Measurements from ENCODE around the gene AEN. TPM values are rescaled to one million over a fixed set of nuclear protein-coding genes. Genes with fewer than 3 reads are reported as not detected.

Gene AEN
- total and polyA plus RNA-seq, 2 of the 8 experiments (the other 6 are each of a cell fraction or from before 2014, with no cell fraction given): 112 to 122 TPM

DNA sequence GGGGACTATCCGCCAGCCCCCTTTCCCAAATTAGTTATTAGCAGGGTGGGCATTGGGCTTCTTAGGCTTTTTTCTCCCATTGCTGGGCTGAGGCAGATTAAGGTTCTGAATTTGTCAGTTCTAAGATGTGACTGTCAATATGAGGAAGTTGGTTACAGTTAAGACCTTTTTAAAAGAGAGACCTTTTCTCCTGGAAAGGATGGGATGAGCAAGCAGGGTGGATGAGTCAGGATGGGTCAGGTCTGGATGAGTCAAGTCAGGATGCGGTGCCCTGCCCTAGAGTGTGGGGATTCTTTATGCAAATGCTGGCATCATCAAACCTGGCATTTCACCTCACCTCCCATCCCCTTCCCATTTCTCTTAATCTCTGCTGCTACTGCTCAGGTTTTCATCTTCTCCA, 1.9 kb downstream of the AEN start:
- no peak overlapping the region for H3K23ac ChIP-seq (ENCODE audit: insufficient read length)
- no peak overlapping the region for H4K5ac ChIP-seq (ENCODE audit: insufficient read length, low read depth, low read length)
- H2BK15ac ChIP-seq (ENCODE audit: low read length): no peak overlapping the region
- H4K8ac ChIP-seq (ENCODE audit: extremely low read depth, insufficient read depth, low read length): no peak overlapping the region
- H3K4me2 ChIP-seq (ENCODE audit: insufficient read depth in 1 of 2, low read depth in 2 of 2, low read length in 2 of 2): peak overlapping the region; percentile 85 to 93
- peaks cover 49% of the 10 kb centered on the region in 2 experiments for H4K20me1 ChIP-seq (replicated peaks in 1 of 2; ENCODE audit: control insufficient read depth in 1 of 2, insufficient read depth in 2 of 2, low read length in 2 of 2)
- WGBS, 2 experiments (ENCODE audit: extremely low coverage in 1 of 2, insufficient coverage in 1 of 2, insufficient read length in 1 of 2, insufficient replicate concordance in 2 of 2, low coverage in 1 of 2, low lambda C conversion rate in 2 of 2, missing lambda C conversion rate in 1 of 2): 70% methylated on average over 2 of the region's 2 CpGs; no CpG with 5 or more reads in 1 of the 2 experiments
- H3K79me2 ChIP-seq (ENCODE audit: control insufficient read depth in 1 of 2, insufficient read depth in 2 of 2, low read length in 2 of 2): peaks cover 60 to 69% of the 10 kb centered on the region in 2 experiments
- CTCF ChIA-PET (ENCODE audit: partially characterized antibody): interaction anchor here (2.0 to 2.1 kb wide), 3 partner anchors 10 to 41 kb away, joined by 7 to 11 read pairs (median 9); no protein-coding TSS in a partner anchor
- DNase-seq (ENCODE audit: low read depth in 1 of 2, low spot score in 2 of 2) (no peak), FAIRE-seq (no peak)
- no peak for TF ChIP-seq CTBP2 (IDR thresholded peaks at IDR 0.05; ENCODE audit: borderline replicate concordance, insufficient read depth, insufficient read length, low read length)
- TF ChIP-seq TAF1 (IDR thresholded peaks at IDR 0.05; ENCODE audit: low read depth, low read length): no peak
- TF ChIP-seq MAFK (IDR thresholded peaks at IDR 0.05; ENCODE audit: low read depth, low read length): no peak
- TF ChIP-seq E2F6 (IDR thresholded peaks at IDR 0.05): no peak
- TF ChIP-seq, protein P1, sequence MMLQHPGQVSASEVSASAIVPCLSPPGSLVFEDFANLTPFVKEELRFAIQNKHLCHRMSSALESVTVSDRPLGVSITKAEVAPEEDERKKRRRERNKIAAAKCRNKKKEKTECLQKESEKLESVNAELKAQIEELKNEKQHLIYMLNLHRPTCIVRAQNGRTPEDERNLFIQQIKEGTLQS (IDR thresholded peaks at IDR 0.05; ENCODE audit: insufficient read depth, low read depth, low read length): no peak
- TF ChIP-seq SIX5 (IDR thresholded peaks at IDR 0.05; ENCODE audit: low read depth, low read length): no peak
- no peak for TF ChIP-seq KDM4A (IDR thresholded peaks at IDR 0.05; ENCODE audit: low read depth, low read length, severe bottlenecking)
- no peak for TF ChIP-seq TEAD4 (IDR thresholded peaks at IDR 0.05; ENCODE audit: low read depth, low read length)
- no peak for TF ChIP-seq CHD1 (IDR thresholded peaks at IDR 0.05; ENCODE audit: low read depth, low read length)
- POLR2A ChIA-PET (ENCODE audit: partially characterized antibody): interaction anchor here (1.1 to 5.1 kb wide), 4 partner anchors 11 to 156 kb away, joined by 3 to 52 read pairs (median 12); partner anchors contain the start of genes MRPL46 and MRPS11
- no peak overlapping the region for H2BK5ac ChIP-seq (ENCODE audit: low read depth, low read length)
- H3K9ac ChIP-seq (replicated peaks in 1 of 4; ENCODE audit: extremely low read depth in 1 of 4, low read depth in 3 of 4, low read length in 3 of 4): peak overlapping the region in 2 of 4 experiments; percentile 22 to 62; a peak in 2 of 7 replicates
- H2AFZ ChIP-seq (ENCODE audit: low read length): no peak overlapping the region
- H3K18ac ChIP-seq (ENCODE audit: extremely low read depth, low read length): no peak overlapping the region
- peaks cover 9% of the 10 kb centered on the region; the same call in 1 of the 2 replicates for H3K79me1 ChIP-seq (ENCODE audit: low read depth, low read length)
- no peak overlapping the region for H3K14ac ChIP-seq (ENCODE audit: insufficient read length)
- peaks cover 19% of the 10 kb centered on the region for H3K23me2 ChIP-seq (ENCODE audit: low read depth, low read length)
- H2BK120ac ChIP-seq (replicated peaks; ENCODE audit: low read depth, low read length): no peak overlapping the region
- H3K27ac ChIP-seq (ENCODE audit: low read depth, low read length): no peak overlapping the region
- no peak overlapping the region for H3K56ac ChIP-seq (replicated peaks; ENCODE audit: insufficient read length, low read depth, low read length)
- H3K4me1 ChIP-seq (replicated peaks in 1 of 4; ENCODE audit: control insufficient read depth in 3 of 4, insufficient read depth in 4 of 4, low read length in 3 of 4): peaks cover 14 to 27% (median 16%) of the 10 kb centered on the region in 4 experiments
- no peaks in the 10 kb centered on the region for H3K27me3 ChIP-seq (replicated peaks in 1 of 4; ENCODE audit: control insufficient read depth in 3 of 4, extremely low read depth in 1 of 4, insufficient read depth in 3 of 4, low read length in 3 of 4)
- peaks cover 18 to 39% (median 30%) of the 10 kb centered on the region in 4 experiments for H3K36me3 ChIP-seq (ENCODE audit: control insufficient read depth in 2 of 4, insufficient read depth in 4 of 4, low read length in 3 of 4)
- no peak overlapping the region for H4K91ac ChIP-seq (replicated peaks; ENCODE audit: insufficient read length, low read length)
- H2BK20ac ChIP-seq (ENCODE audit: low read length): no peak overlapping the region
- H2AK5ac ChIP-seq (ENCODE audit: low read depth, low read length): no peak overlapping the region
- peak overlapping the region; percentile 81 to 99 (median 97); a peak in 7 of 8 replicates for H3K4me3 ChIP-seq (ENCODE audit: extremely low read depth in 1 of 4, insufficient read depth in 2 of 4, low read depth in 3 of 4, low read length in 4 of 4)
- H3K9me3 ChIP-seq (ENCODE audit: insufficient read depth in 2 of 2, low read depth in 1 of 2, low read length in 1 of 2): no peaks in the 10 kb centered on the region
- no peak overlapping the region for H3K4ac ChIP-seq (replicated peaks; ENCODE audit: insufficient read length, low read depth, low read length)
- H2BK12ac ChIP-seq (ENCODE audit: low read depth, low read length): no peak overlapping the region
